PFSK-1 (cell line): ENCODE measurements around the gene PLEKHB1.

Source experiments
- FOXP2 ChIP-seq: optimal IDR thresholded peaks from 2 replicates; pipeline ENCODE3; 2011; ENCODE audit warnings: borderline replicate concordance, control low read depth, inconsistent platforms; ENCODE audit not compliant: insufficient read depth; ENCODE audit errors: extremely low read length, extremely low read depth
- POLR2AphosphoS5 ChIP-seq: IDR thresholded peaks from 2 replicates; pipeline ENCODE4 v1.6.1; 2012; ENCODE audit warnings: low read depth, mild to moderate bottlenecking, control low read depth, low read length, moderate library complexity
- REST ChIP-seq, 2 experiments: IDR thresholded peaks; 2 replicates each; pipeline versions ENCODE4 v1.6.1 to v1.8.0; 2011 to 2012; ENCODE audit warnings: low read depth in 2 of 2, low read length in 2 of 2, control low read depth in 1 of 2, inconsistent platforms in 1 of 2, mild to moderate bottlenecking in 1 of 2, moderate library complexity in 1 of 2; ENCODE audit not compliant: insufficient read depth in 1 of 2
- SIN3A ChIP-seq: IDR thresholded peaks from 2 replicates; pipeline ENCODE4 v1.6.1; 2012; ENCODE audit warnings: mild to moderate bottlenecking, low read length, moderate library complexity, borderline replicate concordance; ENCODE audit not compliant: insufficient read depth
- TAF1 ChIP-seq: IDR thresholded peaks from 2 replicates; pipeline ENCODE4 v1.6.1; 2012; ENCODE audit warnings: low read length, control low read depth, borderline replicate concordance; ENCODE audit not compliant: insufficient read depth

PLEKHB1 gene

DNA sequence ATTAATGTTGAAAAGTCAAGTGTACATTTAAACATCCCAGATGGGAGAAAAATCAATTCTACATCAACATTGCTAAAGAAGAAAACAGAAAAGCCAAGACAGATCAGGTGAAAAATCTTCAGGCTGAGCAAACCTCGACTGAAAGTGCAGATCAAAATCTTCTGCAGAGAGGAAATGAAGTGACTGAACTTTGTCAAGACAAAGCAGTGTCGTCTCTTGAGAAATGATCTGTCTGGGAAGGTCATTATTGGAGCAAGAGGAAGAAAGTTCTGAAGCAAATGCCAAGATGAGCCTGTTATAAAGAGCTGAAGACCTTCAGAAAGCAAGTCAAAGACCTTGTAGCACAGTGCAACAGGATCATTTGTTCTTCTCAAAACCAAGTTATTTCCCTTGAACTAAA lies 5.8 kb upstream of the PLEKHB1 start:
- no peak for TF ChIP-seq POLR2AphosphoS5
- no peak for TF ChIP-seq FOXP2
- no peak for TF ChIP-seq REST (IDR thresholded peaks at IDR 0.05; ENCODE audit: insufficient read depth in 1 of 2, low read depth in 2 of 2, low read length in 2 of 2)
- no peak for TF ChIP-seq SIN3A
- TF ChIP-seq TAF1 = no peak

DNA sequence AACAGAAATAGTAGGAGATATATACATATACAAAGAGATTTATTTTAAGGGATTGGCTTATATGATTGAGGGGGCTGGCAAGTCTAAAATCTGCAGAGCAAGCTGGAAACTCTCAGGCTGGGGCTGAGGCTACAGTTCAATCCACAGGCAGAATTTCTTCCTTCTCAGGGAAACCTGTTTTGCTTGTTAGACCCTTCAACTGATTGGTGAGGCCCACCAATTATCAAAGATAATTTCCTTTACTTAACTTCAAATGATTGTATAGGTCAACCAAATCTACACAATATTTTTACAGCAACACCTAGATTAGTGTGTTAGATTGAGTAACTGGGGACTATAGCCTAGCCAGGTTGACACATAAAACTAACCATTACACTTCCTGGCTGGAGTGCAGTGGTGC lies 4.7 kb upstream of the PLEKHB1 start:
- TF ChIP-seq SIN3A (no peak), TAF1 (no peak), POLR2AphosphoS5 (no peak), FOXP2 (no peak), REST (IDR thresholded peaks at IDR 0.05; ENCODE audit: insufficient read depth in 1 of 2, low read depth in 2 of 2, low read length in 2 of 2) (no peak)

- TF ChIP-seq FOXP2 (no peak), TAF1 (no peak)
Observed at GRCh38 chr11:73645121-73645969, 1.0 kb upstream of the PLEKHB1 start.

GRCh38 chr11:73647459-73648100 lies 1.2 kb downstream of the PLEKHB1 start:
- TF ChIP-seq REST (IDR thresholded peaks at IDR 0.05; ENCODE audit: insufficient read depth in 1 of 2, low read depth in 2 of 2, low read length in 2 of 2) (no peak), TAF1 (no peak), POLR2AphosphoS5 (no peak), SIN3A (no peak), FOXP2 (peak; percentile 48)

- TF ChIP-seq FOXP2 (no peak), POLR2AphosphoS5 (no peak), SIN3A (no peak), TAF1 (no peak), REST (IDR thresholded peaks at IDR 0.05; ENCODE audit: insufficient read depth in 1 of 2, low read depth in 2 of 2, low read length in 2 of 2) (no peak)
Observed at GRCh38 chr11:73648121-73648520, 1.7 kb downstream of the PLEKHB1 start.
